Skeletal muscle tissue (tissue), 4 donors: ENCODE results near the gene GOLGA6L10. TPM values are rescaled to one million over a fixed set of nuclear protein-coding genes. Genes with fewer than 3 reads are reported as not detected.
"Not testable (repeated sequence)": the region's sequence is repeated elsewhere in the genome, so short reads cannot be mapped to it uniquely, and the experiment has no call there.

Source experiments
- H3K27ac ChIP-seq: one replicate; pipeline ENCODE4 v1.7.0; 2013; ENCODE audit warnings: mild to moderate bottlenecking, low read depth, low read length, inconsistent platforms
- H3K27me3 ChIP-seq, 3 donors: one replicate each; pipeline ENCODE4 v1.7.0; 2013; ENCODE audit warnings: low read length in 3 of 3; ENCODE audit not compliant: control insufficient read depth in 3 of 3, insufficient read depth in 3 of 3
- H3K36me3 ChIP-seq, 3 donors: one replicate each; pipeline ENCODE4 v1.7.0; 2013; ENCODE audit warnings: low read length in 3 of 3; ENCODE audit not compliant: control insufficient read depth in 3 of 3, insufficient read depth in 3 of 3
- H3K4me1 ChIP-seq, 3 donors: one replicate each; pipeline ENCODE4 v1.7.0; 2013; ENCODE audit warnings: low read length in 3 of 3, mild to moderate bottlenecking in 3 of 3; ENCODE audit not compliant: control insufficient read depth in 3 of 3, insufficient read depth in 3 of 3
- H3K4me3 ChIP-seq, 3 donors: one replicate each; pipeline ENCODE4 v1.7.0; 2013; ENCODE audit warnings: low read length in 3 of 3
- H3K9ac ChIP-seq, 3 donors: one replicate each; pipeline ENCODE4 v1.7.0; 2013; ENCODE audit warnings: low read length in 3 of 3, mild to moderate bottlenecking in 3 of 3, moderate library complexity in 2 of 3, low read depth in 1 of 3
- H3K9me3 ChIP-seq, 3 donors: one replicate each; pipeline ENCODE4 v1.7.0; 2013; ENCODE audit warnings: low read length in 3 of 3; ENCODE audit not compliant: control insufficient read depth in 3 of 3
- total RNA-seq: library from RNA; depleted of rRNA; stranded (reverse); fragments of >200 nt; gene quantifications from one replicate; pipeline ENCODE4 v1.2.3, GENCODE V29; 2014
- donor health status: Osteomylitis.

The GOLGA6L10 gene
- total RNA-seq, 1 donor from 2014 or later: 0.52 TPM

DNA sequence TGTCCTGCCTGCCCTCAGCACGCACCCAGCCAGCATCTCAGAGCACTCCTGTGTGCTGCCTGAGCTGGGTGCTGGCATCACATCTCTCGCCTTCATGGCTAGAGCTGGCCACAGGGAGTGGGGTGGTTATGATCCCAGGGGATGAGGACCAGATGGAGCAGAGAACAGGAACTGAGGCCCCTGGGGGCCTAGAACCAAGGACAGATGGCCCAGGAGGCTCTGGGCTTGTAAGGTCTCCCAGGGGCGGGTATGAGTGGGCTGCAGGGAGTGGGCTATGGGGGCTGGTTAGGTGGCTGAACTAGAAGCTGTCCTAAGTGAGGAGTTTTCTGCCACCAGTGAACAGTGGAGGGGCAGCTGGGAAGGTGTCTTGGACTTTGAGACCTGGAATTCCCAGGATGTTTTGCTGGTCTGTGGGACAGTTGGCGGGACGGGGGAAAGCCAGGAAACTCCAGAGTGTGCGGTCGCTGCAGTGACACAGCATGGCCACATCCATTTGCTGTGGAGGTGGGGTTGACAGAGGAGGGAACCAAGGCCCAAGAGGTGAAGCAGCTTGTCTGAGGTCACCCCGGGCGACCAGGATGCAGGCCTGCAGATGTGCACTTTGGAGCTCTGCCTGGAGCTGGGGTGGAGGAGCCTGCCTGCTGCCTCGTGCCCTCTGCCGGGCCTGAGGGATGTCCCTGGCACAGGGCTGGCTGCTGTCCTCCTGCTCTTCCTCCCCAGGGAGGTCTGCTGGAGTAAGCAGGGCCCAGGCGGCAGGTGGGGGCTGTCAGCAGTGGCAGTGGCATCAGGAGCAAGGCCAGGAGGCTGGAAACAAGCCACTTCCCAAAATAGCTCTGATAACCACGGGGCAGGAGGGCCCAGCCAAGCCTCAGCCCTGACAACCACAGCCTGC is 16.3 kb downstream of the GOLGA6L10 start:
- not testable (repeated sequence) for H3K27me3 ChIP-seq, H3K4me3 ChIP-seq, H3K9ac ChIP-seq, H3K4me1 ChIP-seq, H3K36me3 ChIP-seq, H3K9me3 ChIP-seq
- peak overlapping the region; percentile 30 for H3K27ac ChIP-seq

GRCh38 chr15:82331576-82332304 is 17.5 kb downstream of the GOLGA6L10 start:
- not testable (repeated sequence) for H3K9me3 ChIP-seq, H3K36me3 ChIP-seq, H3K4me1 ChIP-seq, H3K9ac ChIP-seq, H3K27me3 ChIP-seq, H3K4me3 ChIP-seq, H3K27ac ChIP-seq

GRCh38 chr15:82330921-82331320 is 18.4 kb downstream of the GOLGA6L10 start:
- H3K9me3 ChIP-seq, H3K27ac ChIP-seq, H3K36me3 ChIP-seq, H3K27me3 ChIP-seq, H3K4me3 ChIP-seq, H3K9ac ChIP-seq, H3K4me1 ChIP-seq: not testable (repeated sequence)

DNA sequence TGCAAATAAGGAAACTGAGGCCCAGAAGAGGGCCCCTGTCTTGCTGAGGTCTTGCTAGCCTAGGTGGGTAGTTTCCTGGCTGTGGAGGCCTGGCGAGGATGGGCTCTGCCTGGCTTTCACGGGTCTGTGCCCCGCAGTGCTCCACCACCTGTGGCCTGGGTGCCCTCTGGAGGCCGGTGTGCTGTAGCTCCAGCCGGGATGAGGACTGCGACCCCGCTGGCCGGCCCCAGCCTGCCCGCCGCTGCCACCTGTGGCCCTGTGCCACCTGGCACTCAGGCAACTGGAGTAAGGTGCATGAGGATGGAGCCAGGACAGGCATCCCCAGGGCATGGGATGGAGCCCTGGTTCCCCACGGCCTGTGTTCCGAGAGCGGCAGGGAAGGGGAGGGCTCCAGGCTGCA is 20.2 kb downstream of the GOLGA6L10 start:
- not testable (repeated sequence) for H3K27ac ChIP-seq, H3K4me3 ChIP-seq, H3K27me3 ChIP-seq, H3K9ac ChIP-seq, H3K4me1 ChIP-seq, H3K9me3 ChIP-seq, H3K36me3 ChIP-seq

DNA sequence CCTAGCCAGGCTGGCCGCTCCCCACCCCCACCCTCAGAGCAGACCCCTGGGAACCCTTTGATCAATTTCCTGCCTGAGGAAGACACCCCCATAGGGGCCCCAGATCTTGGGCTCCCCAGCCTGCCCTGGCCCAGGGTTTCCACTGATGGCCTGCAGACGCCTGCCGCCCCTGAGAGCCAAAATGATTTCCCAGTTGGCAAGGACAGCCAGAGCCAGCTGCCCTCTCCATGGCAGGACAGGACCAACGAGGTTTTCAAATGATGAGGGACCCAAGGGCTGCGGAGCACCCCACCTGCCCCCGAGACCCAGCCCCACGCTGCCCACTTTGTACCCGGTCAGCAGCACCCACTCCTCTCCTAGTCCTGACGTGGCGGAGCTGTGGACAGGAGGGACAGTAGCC is 21.9 kb downstream of the GOLGA6L10 start:
- not testable (repeated sequence) for H3K9ac ChIP-seq, H3K27me3 ChIP-seq, H3K27ac ChIP-seq, H3K4me1 ChIP-seq, H3K9me3 ChIP-seq, H3K36me3 ChIP-seq, H3K4me3 ChIP-seq

DNA sequence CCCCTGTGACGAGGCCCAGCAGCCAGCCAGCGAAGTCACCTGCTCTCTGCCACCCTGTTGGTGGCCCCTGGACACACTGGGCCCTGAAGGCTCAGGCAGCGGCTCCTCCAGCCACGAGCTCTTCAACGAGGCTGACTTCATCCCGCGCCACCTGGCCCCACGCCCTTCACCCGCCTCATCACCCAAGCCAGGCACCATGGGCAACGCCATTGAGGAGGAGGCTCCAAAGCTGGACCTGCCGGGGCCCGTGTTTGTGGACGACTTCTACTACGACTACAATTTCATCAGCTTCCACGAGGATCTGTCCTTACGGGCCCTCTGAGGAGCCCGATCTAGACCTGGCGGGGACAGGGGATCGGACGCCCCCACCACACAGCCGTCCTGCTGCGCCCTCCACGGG is 22.4 kb downstream of the GOLGA6L10 start:
- not testable (repeated sequence) for H3K36me3 ChIP-seq, H3K27me3 ChIP-seq, H3K4me3 ChIP-seq

GRCh38 chr15:82325646-82326045 is 23.6 kb downstream of the GOLGA6L10 start:
- not testable (repeated sequence) for H3K27ac ChIP-seq, H3K4me1 ChIP-seq, H3K9me3 ChIP-seq, H3K36me3 ChIP-seq, H3K4me3 ChIP-seq, H3K9ac ChIP-seq, H3K27me3 ChIP-seq

More for the DNA sequence above, 22.4 kb downstream of the GOLGA6L10 start:
- not testable (repeated sequence) for H3K27ac ChIP-seq, H3K9me3 ChIP-seq, H3K4me1 ChIP-seq, H3K9ac ChIP-seq

- not testable (repeated sequence) for H3K4me1 ChIP-seq, H3K36me3 ChIP-seq, H3K27ac ChIP-seq, H3K9me3 ChIP-seq, H3K4me3 ChIP-seq, H3K9ac ChIP-seq, H3K27me3 ChIP-seq
Observed at GRCh38 chr15:82324831-82325230, 24.4 kb downstream of the GOLGA6L10 start.

- H3K4me3 ChIP-seq, H3K9me3 ChIP-seq, H3K36me3 ChIP-seq, H3K9ac ChIP-seq, H3K4me1 ChIP-seq, H3K27me3 ChIP-seq, H3K27ac ChIP-seq: not testable (repeated sequence)
Observed at GRCh38 chr15:82322488-82322887, 26.8 kb downstream of the GOLGA6L10 start.

- H3K4me1 ChIP-seq, H3K36me3 ChIP-seq, H3K27me3 ChIP-seq, H3K9me3 ChIP-seq, H3K4me3 ChIP-seq, H3K9ac ChIP-seq, H3K27ac ChIP-seq: not testable (repeated sequence)
Observed at GRCh38 chr15:82320861-82321260, 28.4 kb downstream of the GOLGA6L10 start.
